Kidney (tissue), 14 donors: Measurements from ENCODE around the gene C9orf78. TPM values are rescaled to one million over a fixed set of nuclear protein-coding genes. Genes with fewer than 3 reads are reported as not detected.

Experiments
- DNase-seq, 5 donors: peaks; one replicate each; pipeline ENCODE4 v3.0.0-alpha.2; 2013 to 2020
- FAIRE-seq: peaks from 2 replicates; lab custom pipeline; 2012; peaks lifted over from hg19 to GRCh38; lab: Jason Lieb, UNC
- H3K27ac ChIP-seq, 2 donors: one replicate each; pipeline ENCODE4 v1.7.0; 2013; ENCODE audit warnings: low read depth in 2 of 2, low read length in 2 of 2, inconsistent platforms in 1 of 2
- H3K27me3 ChIP-seq: one replicate; pipeline ENCODE4 v1.7.1; 2013; ENCODE audit warnings: low read length, inconsistent platforms; ENCODE audit not compliant: control insufficient read depth, insufficient read depth
- H3K36me3 ChIP-seq, 3 donors: one replicate each; pipeline versions ENCODE4 v1.7.0 to v1.7.1; 2013; ENCODE audit warnings: low read length in 3 of 3, control low read depth in 1 of 3, inconsistent platforms in 1 of 3; ENCODE audit not compliant: insufficient read depth in 3 of 3, control insufficient read depth in 2 of 3
- H3K4me1 ChIP-seq, 3 donors: one replicate each; pipeline versions ENCODE4 v1.7.0 to v1.7.1; 2013; ENCODE audit warnings: low read length in 3 of 3, inconsistent platforms in 1 of 3, low read depth in 1 of 3; ENCODE audit not compliant: control insufficient read depth in 2 of 3, insufficient read depth in 2 of 3
- H3K4me3 ChIP-seq, 3 donors: one replicate each; pipeline versions ENCODE4 v1.7.0 to v1.8.1; 2013; ENCODE audit warnings: low read length in 3 of 3, control low read depth in 1 of 3, inconsistent platforms in 1 of 3
- H3K9ac ChIP-seq, 3 donors: one replicate each; pipeline versions ENCODE4 v1.7.0 to v1.7.1; 2013; ENCODE audit warnings: low read length in 3 of 3, control low read depth in 1 of 3, inconsistent platforms in 1 of 3
- H3K9me3 ChIP-seq, 3 donors: one replicate each; pipeline versions ENCODE4 v1.7.0 to v1.7.1; 2013; ENCODE audit warnings: low read length in 3 of 3, control low read depth in 1 of 3, inconsistent platforms in 1 of 3; ENCODE audit not compliant: control insufficient read depth in 2 of 3, insufficient read depth in 1 of 3
- CTCF ChIP-seq: IDR thresholded peaks from 3 replicates; pipeline ENCODE4 v1.5.1; 2012; ENCODE audit warnings: mild to moderate bottlenecking, moderate library complexity, borderline replicate concordance; ENCODE audit not compliant: insufficient read depth; ENCODE audit errors: extremely low read depth
- intact Hi-C: fragments of 100-400 bp; cut with DNase I; formaldehyde crosslinking; loops from one replicate; pipeline ENCODE4 v1.11.1; 2022
- polyA plus RNA-seq: library from polyadenylated mRNA; stranded (reverse); fragments of 350-450 nt; fragmentation: Illumina TruSeq; extraction: RNeasy Lipid Tissue Mini Kit (QIAGEN cat#74804); gene quantifications from one replicate; pipeline ENCODE4 v1.2.3, GENCODE V29; 2014; ENCODE audit warnings: low read depth, low replicate concordance; ENCODE audit not compliant: insufficient read depth
- total RNA-seq: library from RNA; stranded (reverse); fragmentation: NEBNext Ultra II Directional; extraction: Animal tissue kit (Norgen Biotek cat#: 25700); gene quantifications from one replicate; pipeline ENCODE4 v1.2.1, GENCODE V29; 2021
- donor health status: control.
- donor health status: control.
- donor health status: control.
- donor health status: control.
- donor health status: control.
- donor health status: DM: yes; HTN: yes; CAD: no.
- donor health status: Normal renal cell carcinoma (clear cell type).

C9orf78 gene
- total and polyA plus RNA-seq, 2 donors from 2014 or later, result 39.7 to 62.1 TPM

- H3K9me3 ChIP-seq, result no peaks in the 10 kb centered on the region
- FAIRE-seq (no peak), DNase-seq (peak in 1 of 5 donors; percentile 45)
- no peak overlapping the region for H3K9ac ChIP-seq
- H3K36me3 ChIP-seq, result peaks cover 4 to 54% (median 21%) of the 10 kb centered on the region in 3 donors
- H3K4me1 ChIP-seq, result no peaks in the 10 kb centered on the region
- H3K27me3 ChIP-seq, result no peaks in the 10 kb centered on the region
- intact Hi-C loops, result no loop called here
- no peak overlapping the region for H3K27ac ChIP-seq
- H3K4me3 ChIP-seq, result no peak overlapping the region
- TF ChIP-seq CTCF, result no peak
Observed at GRCh38 chr9:129858167-129858962, 23.3 kb upstream of the C9orf78 start.

GRCh38 chr9:129857207-129857606, 22.1 kb upstream of the C9orf78 start:
- H3K4me1 ChIP-seq, result no peaks in the 10 kb centered on the region
- H3K27me3 ChIP-seq, result no peaks in the 10 kb centered on the region
- intact Hi-C loops, result no loop called here
- no peak overlapping the region for H3K4me3 ChIP-seq
- no peak for TF ChIP-seq CTCF
- no peak for FAIRE-seq
- DNase-seq, result peak in 1 of 5 donors; percentile 27
- H3K9ac ChIP-seq, result no peak overlapping the region
- peaks cover 8 to 62% (median 26%) of the 10 kb centered on the region in 3 donors for H3K36me3 ChIP-seq
- H3K27ac ChIP-seq, result no peak overlapping the region
- no peaks in the 10 kb centered on the region for H3K9me3 ChIP-seq

GRCh38 chr9:129854588-129855110, 19.6 kb upstream of the C9orf78 start:
- TF ChIP-seq CTCF, result no peak
- Histone ChIP-seq H3K4me1 (peaks cover 0 to 7% (median 2%) of the 10 kb centered on the region in 3 donors), H3K36me3 (peaks cover 11 to 50% (median 31%) of the 10 kb centered on the region in 3 donors), H3K27ac (no peak overlapping the region), H3K4me3 (no peak overlapping the region), H3K9ac (no peak overlapping the region), H3K27me3 (no peaks in the 10 kb centered on the region), H3K9me3 (no peaks in the 10 kb centered on the region)
- FAIRE-seq (no peak), DNase-seq (no peak)
- intact Hi-C loops, result no loop called here
